Right atrium auricular region (tissue), 2 donors: ENCODE measurements around the gene MAL. TPM values are rescaled to one million over a fixed set of nuclear protein-coding genes. Genes with fewer than 3 reads are reported as not detected.

Experiments
- DNase-seq: peaks from one replicate; pipeline ENCODE4 v3.0.0-alpha.2; 2019; ENCODE audit warnings: low spot score
- H3K27ac ChIP-seq, 2 donors: fragments of 200-600 bp; sonication (generic); 1 replicate in 1 of 2; 2 replicates in 1 of 2; pipeline ENCODE4 v1.5.1; 2016 to 2019
- H3K27me3 ChIP-seq, 2 donors: fragments of 200-600 bp; sonication (generic); one replicate each; pipeline versions ENCODE4 v1.5.1 to v1.6.0; 2017 to 2019
- H3K36me3 ChIP-seq: fragments of 200-600 bp; sonication (generic); one replicate; pipeline ENCODE4 v1.5.1; 2016
- H3K4me1 ChIP-seq, 2 donors: fragments of 200-600 bp; sonication (generic); one replicate each; pipeline versions ENCODE4 v1.5.1 to v1.6.0; 2017 to 2019
- H3K4me3 ChIP-seq, 2 donors: fragments of 200-600 bp; sonication (generic); 1 replicate in 1 of 2; 2 replicates in 1 of 2; pipeline ENCODE4 v1.5.1; 2017 to 2019; ENCODE audit warnings: mild to moderate bottlenecking in 1 of 2, moderate library complexity in 1 of 2
- H3K9me3 ChIP-seq, 2 donors: fragments of 200-600 bp; sonication (generic); one replicate each; pipeline ENCODE4 v1.5.1; 2019
- total RNA-seq, 2 donors: library from RNA; depleted of rRNA; stranded (reverse); fragments of >200 nt; gene quantifications; one replicate each; pipeline ENCODE4 v1.1.0, GENCODE V29; 2016
- TF ChIP-seq, protein P1 (sequence below), 2 donors: fragments of 200-600 bp; sonication (generic); IDR thresholded peaks; one replicate each; pipeline ENCODE4 v1.5.1; 2019; ENCODE audit warnings: antibody characterized with exemption in 2 of 2

MAL gene
- total RNA-seq, 2 donors from 2014 or later, result 7.4 to 8.7 TPM

DNA sequence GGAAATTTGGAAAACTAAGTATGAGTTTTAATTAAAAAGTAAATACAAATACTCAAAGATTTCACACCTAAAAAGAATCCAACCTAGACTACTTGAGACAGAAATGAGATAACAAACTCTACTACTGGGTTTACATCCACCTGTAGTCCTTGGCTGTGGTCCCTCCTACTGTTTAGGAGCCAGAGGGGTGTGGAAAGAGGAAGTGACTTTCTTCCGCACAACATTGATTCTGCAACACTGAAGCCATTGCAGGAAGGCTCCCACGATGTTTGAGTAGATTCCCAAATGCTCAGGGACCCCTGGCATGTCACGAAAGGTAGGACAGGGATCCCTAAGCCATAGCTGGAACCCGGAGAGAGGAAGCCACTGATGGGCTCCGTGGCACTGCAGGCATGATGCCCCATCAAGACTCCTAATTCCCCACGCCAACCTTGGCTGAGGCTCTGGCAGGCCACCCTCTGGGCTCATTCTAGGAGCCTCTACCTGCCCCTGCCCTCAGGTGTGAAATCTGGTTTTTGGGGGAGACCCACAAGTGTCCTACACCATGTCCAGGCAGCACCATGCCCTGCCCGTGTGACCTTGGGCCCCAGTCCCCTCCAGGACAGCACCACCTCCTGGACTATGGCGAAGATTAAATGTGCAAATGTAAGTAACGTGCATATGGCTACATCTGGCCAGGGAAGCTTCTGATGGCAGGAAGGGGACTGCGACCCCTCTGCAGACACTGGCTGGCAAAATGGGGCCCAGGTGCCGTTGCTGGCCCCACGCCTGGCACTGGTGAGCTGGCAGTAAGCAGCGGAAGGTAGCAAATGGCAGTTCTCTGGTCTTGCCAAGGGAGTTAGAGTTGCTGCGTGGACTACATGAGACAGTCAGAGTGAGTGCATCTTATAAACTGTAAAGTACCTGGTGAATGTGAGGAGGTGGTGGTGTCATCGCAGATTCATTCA is 38.2 kb upstream of the MAL start:
- Histone ChIP-seq H3K4me1 (no peaks in the 10 kb centered on the region), H3K27ac (no peak overlapping the region), H3K36me3 (no peaks in the 10 kb centered on the region), H3K9me3 (no peaks in the 10 kb centered on the region), H3K4me3 (no peak overlapping the region), H3K27me3 (no peaks in the 10 kb centered on the region)
- peak; percentile 48 for DNase-seq
- TF ChIP-seq, protein P1, sequence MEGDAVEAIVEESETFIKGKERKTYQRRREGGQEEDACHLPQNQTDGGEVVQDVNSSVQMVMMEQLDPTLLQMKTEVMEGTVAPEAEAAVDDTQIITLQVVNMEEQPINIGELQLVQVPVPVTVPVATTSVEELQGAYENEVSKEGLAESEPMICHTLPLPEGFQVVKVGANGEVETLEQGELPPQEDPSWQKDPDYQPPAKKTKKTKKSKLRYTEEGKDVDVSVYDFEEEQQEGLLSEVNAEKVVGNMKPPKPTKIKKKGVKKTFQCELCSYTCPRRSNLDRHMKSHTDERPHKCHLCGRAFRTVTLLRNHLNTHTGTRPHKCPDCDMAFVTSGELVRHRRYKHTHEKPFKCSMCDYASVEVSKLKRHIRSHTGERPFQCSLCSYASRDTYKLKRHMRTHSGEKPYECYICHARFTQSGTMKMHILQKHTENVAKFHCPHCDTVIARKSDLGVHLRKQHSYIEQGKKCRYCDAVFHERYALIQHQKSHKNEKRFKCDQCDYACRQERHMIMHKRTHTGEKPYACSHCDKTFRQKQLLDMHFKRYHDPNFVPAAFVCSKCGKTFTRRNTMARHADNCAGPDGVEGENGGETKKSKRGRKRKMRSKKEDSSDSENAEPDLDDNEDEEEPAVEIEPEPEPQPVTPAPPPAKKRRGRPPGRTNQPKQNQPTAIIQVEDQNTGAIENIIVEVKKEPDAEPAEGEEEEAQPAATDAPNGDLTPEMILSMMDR (IDR thresholded peaks at IDR 0.05), result no peak

DNA sequence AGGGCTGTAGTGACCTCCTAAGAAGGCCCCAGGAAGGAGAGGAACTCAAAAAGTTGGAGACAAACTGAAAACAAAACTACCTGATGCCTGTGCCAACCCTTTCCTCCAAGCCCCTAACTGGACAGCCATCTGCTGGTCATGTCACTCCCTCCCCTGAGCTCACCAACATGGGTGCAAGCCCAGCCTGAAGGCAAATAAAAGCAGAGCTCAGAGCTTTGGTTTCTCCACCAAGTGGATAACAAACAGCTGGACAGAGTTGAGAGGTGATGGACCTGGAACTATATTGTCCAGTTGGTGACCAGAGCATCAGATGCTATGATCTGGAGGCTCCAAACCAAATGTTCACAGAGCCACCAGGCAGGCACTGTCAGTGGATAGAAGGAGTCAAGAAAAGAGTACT is 34.6 kb upstream of the MAL start:
- no peaks in the 10 kb centered on the region for H3K36me3 ChIP-seq
- no peaks in the 10 kb centered on the region for H3K9me3 ChIP-seq
- no peaks in the 10 kb centered on the region for H3K27me3 ChIP-seq
- no peaks in the 10 kb centered on the region for H3K4me1 ChIP-seq
- H3K27ac ChIP-seq, result no peak overlapping the region
- no peak overlapping the region for H3K4me3 ChIP-seq
- TF ChIP-seq, protein P1 (IDR thresholded peaks at IDR 0.05), result no peak
- DNase-seq, result no peak

DNA sequence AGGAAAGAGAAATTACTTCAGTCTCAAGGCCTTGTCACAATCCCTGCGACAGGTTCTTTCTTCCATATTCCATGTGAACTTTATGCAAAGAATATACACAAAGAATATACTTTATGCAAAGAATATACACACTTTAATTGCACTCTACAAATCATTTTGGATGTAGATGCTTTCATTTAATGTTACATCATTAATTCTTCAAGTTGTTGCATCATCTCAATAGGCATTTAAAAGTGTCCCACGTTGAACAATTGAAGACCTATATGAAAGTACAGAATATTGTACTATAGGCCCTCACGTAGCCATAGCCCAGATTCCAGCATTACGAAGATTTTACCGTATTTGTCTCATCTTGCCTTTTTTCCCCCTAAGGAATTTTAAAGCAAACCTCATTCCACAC is 33.1 kb upstream of the MAL start:
- H3K27ac ChIP-seq, result no peak overlapping the region
- H3K4me1 ChIP-seq, result no peaks in the 10 kb centered on the region
- no peaks in the 10 kb centered on the region for H3K27me3 ChIP-seq
- H3K4me3 ChIP-seq, result no peak overlapping the region
- H3K36me3 ChIP-seq, result no peaks in the 10 kb centered on the region
- no peak for DNase-seq
- H3K9me3 ChIP-seq, result no peaks in the 10 kb centered on the region
- TF ChIP-seq, protein P1 (IDR thresholded peaks at IDR 0.05), result no peak

DNA sequence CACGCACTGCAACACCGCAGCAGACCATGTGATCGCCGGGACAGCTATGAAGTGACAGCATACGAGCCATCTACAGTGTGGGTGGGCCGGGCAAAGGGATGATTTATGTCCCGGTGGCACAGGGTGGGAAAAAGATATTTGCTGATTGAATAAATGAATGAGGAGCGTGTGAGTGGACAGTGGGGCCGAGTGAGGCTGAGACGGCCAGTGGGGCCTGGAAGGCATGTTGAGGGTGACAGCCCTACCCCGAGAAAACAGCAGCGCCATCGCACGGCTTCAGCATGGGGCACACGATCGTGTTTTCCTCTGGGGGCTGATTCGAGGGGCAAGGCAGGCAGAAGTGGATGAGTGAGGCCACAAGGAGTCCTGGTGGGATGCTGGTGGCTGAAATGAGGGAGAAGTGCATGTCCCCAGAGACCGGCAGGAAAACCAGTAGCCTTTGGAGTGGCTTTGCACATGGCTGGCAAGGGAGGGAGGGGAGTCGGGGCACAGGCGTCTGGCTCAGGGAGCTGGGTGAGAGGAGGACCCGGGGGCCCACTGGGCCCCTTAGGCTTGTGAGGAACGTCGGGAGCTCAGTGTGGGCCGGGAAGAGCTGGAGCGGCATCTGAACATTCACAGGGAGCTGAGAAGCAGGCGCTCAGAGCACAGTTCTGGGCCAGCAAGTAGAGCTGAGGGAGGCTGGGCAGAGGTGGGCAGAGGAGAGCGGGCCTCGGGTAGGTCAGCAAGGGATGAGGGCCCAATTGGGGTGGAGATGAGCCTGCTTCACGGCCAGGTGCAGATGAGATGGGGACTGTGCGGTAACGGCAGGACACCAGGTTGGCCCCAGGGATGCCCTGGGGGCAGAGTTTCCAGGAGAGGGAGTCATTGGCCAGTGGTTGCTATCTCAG is 32.1 kb upstream of the MAL start:
- no peak overlapping the region for H3K27ac ChIP-seq
- H3K4me1 ChIP-seq, result no peaks in the 10 kb centered on the region
- TF ChIP-seq, protein P1 (IDR thresholded peaks at IDR 0.05), result no peak
- no peak for DNase-seq
- no peak overlapping the region for H3K4me3 ChIP-seq
- H3K9me3 ChIP-seq, result no peaks in the 10 kb centered on the region
- H3K36me3 ChIP-seq, result no peaks in the 10 kb centered on the region
- no peaks in the 10 kb centered on the region for H3K27me3 ChIP-seq

DNA sequence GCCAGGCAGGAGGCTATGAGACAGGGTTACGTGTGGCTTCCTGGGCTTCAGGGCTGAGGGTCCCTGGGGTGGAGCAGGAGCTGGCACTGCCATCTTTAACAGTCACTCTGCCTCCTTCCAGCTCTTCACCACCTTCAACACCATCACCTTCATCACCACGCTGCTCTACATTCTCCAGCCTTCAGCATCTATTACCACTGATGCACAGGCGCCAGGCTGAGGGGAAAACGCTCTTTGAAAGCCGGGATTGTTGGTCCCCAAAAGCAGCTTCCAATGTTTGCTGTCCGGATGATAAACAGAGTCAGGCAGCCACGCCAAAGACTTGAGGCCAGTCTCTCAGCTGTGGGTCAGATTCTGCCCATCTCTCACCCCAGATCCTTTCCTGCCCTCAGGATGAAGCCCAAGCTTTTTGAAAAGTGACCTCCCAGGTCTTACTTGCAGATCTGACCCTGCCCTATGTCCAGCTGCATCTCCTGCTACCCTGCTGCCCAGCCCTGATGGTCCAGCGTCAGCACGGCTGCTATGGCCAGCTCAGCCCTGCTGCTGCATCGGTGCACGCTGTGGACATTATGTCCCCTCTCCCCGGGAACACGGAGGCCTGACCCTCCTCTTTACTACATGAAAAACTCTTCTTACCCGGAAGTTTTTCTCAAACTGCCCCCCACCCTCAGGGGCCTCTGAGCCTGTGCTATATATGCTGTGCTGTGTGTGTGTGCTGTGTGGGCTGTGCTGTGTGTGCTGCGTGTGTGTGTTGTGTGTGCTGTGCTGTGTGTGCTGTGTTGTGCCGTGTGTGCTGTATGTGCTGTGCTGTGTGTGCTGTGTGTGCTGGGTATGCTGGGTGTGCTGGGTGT is 31.2 kb upstream of the MAL start:
- Histone ChIP-seq H3K9me3 (no peaks in the 10 kb centered on the region), H3K27me3 (no peaks in the 10 kb centered on the region), H3K36me3 (no peaks in the 10 kb centered on the region), H3K4me1 (no peaks in the 10 kb centered on the region), H3K27ac (no peak overlapping the region), H3K4me3 (no peak overlapping the region)
- DNase-seq, result no peak
- TF ChIP-seq, protein P1 (IDR thresholded peaks at IDR 0.05), result no peak
